ENCODE results near the gene CA7. TPM values are rescaled to one million over a fixed set of nuclear protein-coding genes. Genes with fewer than 3 reads are reported as not detected.

Gene CA7
- total and polyA plus RNA-seq, 2 donors (not counting 3 experiments of a cell fraction or from before 2014, with no cell fraction given) = not detected

DNA sequence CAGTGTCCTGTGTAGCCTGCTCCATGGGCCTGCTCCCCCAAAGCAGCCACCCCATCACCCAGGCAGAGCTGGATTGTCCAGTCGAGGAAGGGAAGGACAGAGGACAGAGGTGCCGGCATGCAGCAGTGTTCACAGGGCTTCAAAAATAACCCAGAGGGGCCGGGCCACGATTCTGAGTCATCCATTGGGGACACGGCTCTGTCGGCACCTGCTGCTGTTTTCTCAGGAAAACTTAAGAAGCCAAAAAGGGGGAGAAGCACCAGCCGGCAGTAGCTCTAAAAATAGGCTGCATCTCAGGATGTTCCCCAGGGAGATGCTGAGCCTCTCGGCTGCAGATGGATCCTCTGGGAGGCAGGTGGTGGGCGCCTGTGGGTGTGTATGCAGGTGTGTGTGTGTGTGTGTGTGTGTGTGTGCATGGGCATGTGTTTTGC, 1.6 kb downstream of the CA7 start:
- FAIRE-seq (no peak), DNase-seq (ENCODE audit: low read depth, low spot score) (no peak)
- POLR2A ChIA-PET = no interaction called here
- Histone ChIP-seq H3K4me3 (replicated peaks in 1 of 3; ENCODE audit: insufficient read depth in 1 of 3, low read depth in 1 of 3, low read length in 3 of 3) (no peak overlapping the region), H3K4me2 (ENCODE audit: insufficient read depth, low read length) (no peak overlapping the region), H3K27me3 (ENCODE audit: control insufficient read depth in 2 of 2, insufficient read depth in 2 of 2, low read length in 2 of 2) (peaks cover 46 to 50% of the 10 kb centered on the region in 2 experiments), H3K4me1 (ENCODE audit: control insufficient read depth, extremely low read depth, insufficient read depth, low read length) (peaks cover 2% of the 10 kb centered on the region), H3K27ac (ENCODE audit: insufficient read depth, low read depth, low read length) (no peak overlapping the region), H3K9me3 (replicated peaks; ENCODE audit: control insufficient read depth, insufficient read depth, low read length) (no peaks in the 10 kb centered on the region), H3K79me2 (ENCODE audit: control insufficient read depth, insufficient read depth, low read length) (no peaks in the 10 kb centered on the region), H3K9ac (replicated peaks; ENCODE audit: extremely low read depth, insufficient read depth, low read length) (no peak overlapping the region), H2AFZ (ENCODE audit: low read depth, low read length) (no peak overlapping the region), H4K20me1 (replicated peaks; ENCODE audit: control insufficient read depth, extremely low read depth, insufficient read depth, low read length) (no peaks in the 10 kb centered on the region), H3K36me3 (ENCODE audit: control insufficient read depth in 2 of 2, extremely low read depth in 1 of 2, insufficient read depth in 2 of 2, low read length in 2 of 2) (no peaks in the 10 kb centered on the region), H3K9me1 (replicated peaks; ENCODE audit: control insufficient read depth, extremely low read depth, insufficient read depth, low read length) (no peaks in the 10 kb centered on the region)
- intact Hi-C loops (cut with micrococcal nuclease) (no loop called here), dilution Hi-C loops (cut with MboI; ENCODE audit: extremely low pct_ligation_motif_present, low sequenced_read_pairs) (no loop called here)
- BruUV-seq (replicated peaks) = no TSS peak
- TF ChIP-seq GATA2 (IDR thresholded peaks at IDR 0.05; ENCODE audit: insufficient read depth, insufficient read length, low read depth, low read length) = no peak
- TF ChIP-seq EZH2 (IDR thresholded peaks at IDR 0.05; ENCODE audit: borderline replicate concordance, low read depth, low read length, severe bottlenecking) = no peak
- no peak for TF ChIP-seq JUN (IDR thresholded peaks at IDR 0.05; ENCODE audit: borderline replicate concordance, insufficient read depth, insufficient read length, low read depth)
- no peak for TF ChIP-seq MYC (IDR thresholded peaks at IDR 0.05; ENCODE audit: low read depth, low read length)
- TF ChIP-seq POLR2A (IDR thresholded peaks at IDR 0.05; ENCODE audit: low read depth, low read length) = no peak
- TF ChIP-seq FOS (IDR thresholded peaks at IDR 0.05; ENCODE audit: borderline replicate concordance, insufficient read depth, low read length) = no peak
- TF ChIP-seq, protein P1, sequence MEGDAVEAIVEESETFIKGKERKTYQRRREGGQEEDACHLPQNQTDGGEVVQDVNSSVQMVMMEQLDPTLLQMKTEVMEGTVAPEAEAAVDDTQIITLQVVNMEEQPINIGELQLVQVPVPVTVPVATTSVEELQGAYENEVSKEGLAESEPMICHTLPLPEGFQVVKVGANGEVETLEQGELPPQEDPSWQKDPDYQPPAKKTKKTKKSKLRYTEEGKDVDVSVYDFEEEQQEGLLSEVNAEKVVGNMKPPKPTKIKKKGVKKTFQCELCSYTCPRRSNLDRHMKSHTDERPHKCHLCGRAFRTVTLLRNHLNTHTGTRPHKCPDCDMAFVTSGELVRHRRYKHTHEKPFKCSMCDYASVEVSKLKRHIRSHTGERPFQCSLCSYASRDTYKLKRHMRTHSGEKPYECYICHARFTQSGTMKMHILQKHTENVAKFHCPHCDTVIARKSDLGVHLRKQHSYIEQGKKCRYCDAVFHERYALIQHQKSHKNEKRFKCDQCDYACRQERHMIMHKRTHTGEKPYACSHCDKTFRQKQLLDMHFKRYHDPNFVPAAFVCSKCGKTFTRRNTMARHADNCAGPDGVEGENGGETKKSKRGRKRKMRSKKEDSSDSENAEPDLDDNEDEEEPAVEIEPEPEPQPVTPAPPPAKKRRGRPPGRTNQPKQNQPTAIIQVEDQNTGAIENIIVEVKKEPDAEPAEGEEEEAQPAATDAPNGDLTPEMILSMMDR (IDR thresholded peaks at IDR 0.05; ENCODE audit: extremely low read depth in 1 of 2, insufficient read depth in 1 of 2, low read depth in 1 of 2, low read length in 2 of 2) = no peak
- TF ChIP-seq, protein P2, sequence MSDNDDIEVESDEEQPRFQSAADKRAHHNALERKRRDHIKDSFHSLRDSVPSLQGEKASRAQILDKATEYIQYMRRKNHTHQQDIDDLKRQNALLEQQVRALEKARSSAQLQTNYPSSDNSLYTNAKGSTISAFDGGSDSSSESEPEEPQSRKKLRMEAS (IDR thresholded peaks at IDR 0.05; ENCODE audit: insufficient read depth, insufficient read length) = no peak
- no peak for TF ChIP-seq POLR2AphosphoS5 (IDR thresholded peaks at IDR 0.05; ENCODE audit: insufficient read depth, low read depth, low read length)
- CTCF ChIA-PET = interaction anchor here (2.1 to 3.6 kb wide), 3 partner anchors 15 to 27 kb away, joined by 4 to 18 read pairs (median 12); partner anchors contain the start of gene NAE1
